ENCODE data around the gene SOHLH1.

SOHLH1 gene

GRCh38 chr9:135717410-135717809, 18.1 kb upstream of the SOHLH1 start:
- H3K9me3 Mint-ChIP-seq: no peaks in the 10 kb centered on the region
- H3K27ac Mint-ChIP-seq: no peak overlapping the region
- H3K36me3 Mint-ChIP-seq (ENCODE audit: low read depth): no peaks in the 10 kb centered on the region
- no peak overlapping the region for H3K4me3 Mint-ChIP-seq
- peaks cover 18% of the 10 kb centered on the region for H3K27me3 Mint-ChIP-seq (ENCODE audit: low read depth)
- H3K4me1 Mint-ChIP-seq (ENCODE audit: low read depth): no peaks in the 10 kb centered on the region

GRCh38 chr9:135716045-135716444, 16.8 kb upstream of the SOHLH1 start:
- Mint-ChIP-seq H3K27ac (no peak overlapping the region), H3K27me3 (ENCODE audit: low read depth) (peaks cover 22% of the 10 kb centered on the region), H3K36me3 (ENCODE audit: low read depth) (no peaks in the 10 kb centered on the region), H3K4me3 (no peak overlapping the region), H3K9me3 (no peaks in the 10 kb centered on the region), H3K4me1 (ENCODE audit: low read depth) (no peaks in the 10 kb centered on the region)

- Mint-ChIP-seq H3K9me3 (no peaks in the 10 kb centered on the region), H3K27ac (no peak overlapping the region), H3K4me3 (no peak overlapping the region), H3K4me1 (ENCODE audit: low read depth) (no peaks in the 10 kb centered on the region), H3K27me3 (ENCODE audit: low read depth) (peaks cover 22% of the 10 kb centered on the region), H3K36me3 (ENCODE audit: low read depth) (no peaks in the 10 kb centered on the region)
Measured at GRCh38 chr9:135715056-135715595, 15.8 kb upstream of the SOHLH1 start.

- H3K4me1 Mint-ChIP-seq (ENCODE audit: low read depth): no peaks in the 10 kb centered on the region
- no peak overlapping the region for H3K27ac Mint-ChIP-seq
- H3K4me3 Mint-ChIP-seq: no peak overlapping the region
- peaks cover 22% of the 10 kb centered on the region for H3K27me3 Mint-ChIP-seq (ENCODE audit: low read depth)
- H3K36me3 Mint-ChIP-seq (ENCODE audit: low read depth): no peaks in the 10 kb centered on the region
- no peaks in the 10 kb centered on the region for H3K9me3 Mint-ChIP-seq
Measured at GRCh38 chr9:135714242-135715055, 15.2 kb upstream of the SOHLH1 start.

GRCh38 chr9:135712613-135713295, 13.5 kb upstream of the SOHLH1 start:
- H3K27me3 Mint-ChIP-seq (ENCODE audit: low read depth): peaks cover 22% of the 10 kb centered on the region
- H3K27ac Mint-ChIP-seq: no peak overlapping the region
- no peak overlapping the region for H3K4me3 Mint-ChIP-seq

GRCh38 chr9:135711881-135712280, 12.6 kb upstream of the SOHLH1 start:
- Mint-ChIP-seq H3K36me3 (ENCODE audit: low read depth) (no peaks in the 10 kb centered on the region), H3K4me1 (ENCODE audit: low read depth) (no peaks in the 10 kb centered on the region), H3K27ac (no peak overlapping the region), H3K4me3 (no peak overlapping the region), H3K27me3 (ENCODE audit: low read depth) (peaks cover 22% of the 10 kb centered on the region), H3K9me3 (no peaks in the 10 kb centered on the region)

More at GRCh38 chr9:135712613-135713295, 13.5 kb upstream of the SOHLH1 start:
- Mint-ChIP-seq H3K9me3 (no peaks in the 10 kb centered on the region), H3K36me3 (ENCODE audit: low read depth) (no peaks in the 10 kb centered on the region), H3K4me1 (ENCODE audit: low read depth) (no peaks in the 10 kb centered on the region)

GRCh38 chr9:135711391-135711790, 12.1 kb upstream of the SOHLH1 start:
- Mint-ChIP-seq H3K27me3 (ENCODE audit: low read depth) (peaks cover 19% of the 10 kb centered on the region), H3K4me3 (no peak overlapping the region), H3K36me3 (ENCODE audit: low read depth) (no peaks in the 10 kb centered on the region), H3K27ac (no peak overlapping the region), H3K4me1 (ENCODE audit: low read depth) (no peaks in the 10 kb centered on the region), H3K9me3 (no peaks in the 10 kb centered on the region)

- no peak overlapping the region for H3K4me3 Mint-ChIP-seq
- no peaks in the 10 kb centered on the region for H3K4me1 Mint-ChIP-seq (ENCODE audit: low read depth)
- H3K27me3 Mint-ChIP-seq (ENCODE audit: low read depth): peaks cover 4% of the 10 kb centered on the region
- H3K27ac Mint-ChIP-seq: no peak overlapping the region
- no peaks in the 10 kb centered on the region for H3K36me3 Mint-ChIP-seq (ENCODE audit: low read depth)
- H3K9me3 Mint-ChIP-seq: no peaks in the 10 kb centered on the region
Measured at GRCh38 chr9:135708164-135708563, 8.9 kb upstream of the SOHLH1 start.

GRCh38 chr9:135707252-135708138, 8.2 kb upstream of the SOHLH1 start:
- no peaks in the 10 kb centered on the region for H3K9me3 Mint-ChIP-seq
- no peaks in the 10 kb centered on the region for H3K4me1 Mint-ChIP-seq (ENCODE audit: low read depth)
- H3K27me3 Mint-ChIP-seq (ENCODE audit: low read depth): peaks cover 4% of the 10 kb centered on the region
- H3K27ac Mint-ChIP-seq: no peak overlapping the region
- no peak overlapping the region for H3K4me3 Mint-ChIP-seq
- no peaks in the 10 kb centered on the region for H3K36me3 Mint-ChIP-seq (ENCODE audit: low read depth)

GRCh38 chr9:135706288-135706687, 7.0 kb upstream of the SOHLH1 start:
- Mint-ChIP-seq H3K9me3 (no peaks in the 10 kb centered on the region), H3K4me3 (no peak overlapping the region), H3K27ac (no peak overlapping the region), H3K36me3 (ENCODE audit: low read depth) (no peaks in the 10 kb centered on the region), H3K4me1 (ENCODE audit: low read depth) (no peaks in the 10 kb centered on the region), H3K27me3 (ENCODE audit: low read depth) (no peaks in the 10 kb centered on the region)

GRCh38 chr9:135705376-135705775, 6.1 kb upstream of the SOHLH1 start:
- H3K36me3 Mint-ChIP-seq (ENCODE audit: low read depth): no peaks in the 10 kb centered on the region

GRCh38 chr9:135704483-135704882, 5.2 kb upstream of the SOHLH1 start:
- no peaks in the 10 kb centered on the region for H3K9me3 Mint-ChIP-seq

More at GRCh38 chr9:135705376-135705775, 6.1 kb upstream of the SOHLH1 start:
- Mint-ChIP-seq H3K4me1 (ENCODE audit: low read depth) (no peaks in the 10 kb centered on the region), H3K9me3 (no peaks in the 10 kb centered on the region), H3K27me3 (ENCODE audit: low read depth) (no peaks in the 10 kb centered on the region), H3K27ac (no peak overlapping the region), H3K4me3 (no peak overlapping the region)

GRCh38 chr9:135703726-135704125, 4.4 kb upstream of the SOHLH1 start:
- Mint-ChIP-seq H3K4me3 (no peak overlapping the region), H3K4me1 (ENCODE audit: low read depth) (no peaks in the 10 kb centered on the region), H3K27me3 (ENCODE audit: low read depth) (no peaks in the 10 kb centered on the region), H3K27ac (no peak overlapping the region), H3K36me3 (ENCODE audit: low read depth) (no peaks in the 10 kb centered on the region), H3K9me3 (no peaks in the 10 kb centered on the region)

More at GRCh38 chr9:135704483-135704882, 5.2 kb upstream of the SOHLH1 start:
- H3K27me3 Mint-ChIP-seq (ENCODE audit: low read depth): no peaks in the 10 kb centered on the region
- H3K4me3 Mint-ChIP-seq: no peak overlapping the region
- H3K36me3 Mint-ChIP-seq (ENCODE audit: low read depth): no peaks in the 10 kb centered on the region
- no peaks in the 10 kb centered on the region for H3K4me1 Mint-ChIP-seq (ENCODE audit: low read depth)
- H3K27ac Mint-ChIP-seq: no peak overlapping the region
